ENCODE measurements around the gene GAL3ST2.

Gene GAL3ST2

DNA sequence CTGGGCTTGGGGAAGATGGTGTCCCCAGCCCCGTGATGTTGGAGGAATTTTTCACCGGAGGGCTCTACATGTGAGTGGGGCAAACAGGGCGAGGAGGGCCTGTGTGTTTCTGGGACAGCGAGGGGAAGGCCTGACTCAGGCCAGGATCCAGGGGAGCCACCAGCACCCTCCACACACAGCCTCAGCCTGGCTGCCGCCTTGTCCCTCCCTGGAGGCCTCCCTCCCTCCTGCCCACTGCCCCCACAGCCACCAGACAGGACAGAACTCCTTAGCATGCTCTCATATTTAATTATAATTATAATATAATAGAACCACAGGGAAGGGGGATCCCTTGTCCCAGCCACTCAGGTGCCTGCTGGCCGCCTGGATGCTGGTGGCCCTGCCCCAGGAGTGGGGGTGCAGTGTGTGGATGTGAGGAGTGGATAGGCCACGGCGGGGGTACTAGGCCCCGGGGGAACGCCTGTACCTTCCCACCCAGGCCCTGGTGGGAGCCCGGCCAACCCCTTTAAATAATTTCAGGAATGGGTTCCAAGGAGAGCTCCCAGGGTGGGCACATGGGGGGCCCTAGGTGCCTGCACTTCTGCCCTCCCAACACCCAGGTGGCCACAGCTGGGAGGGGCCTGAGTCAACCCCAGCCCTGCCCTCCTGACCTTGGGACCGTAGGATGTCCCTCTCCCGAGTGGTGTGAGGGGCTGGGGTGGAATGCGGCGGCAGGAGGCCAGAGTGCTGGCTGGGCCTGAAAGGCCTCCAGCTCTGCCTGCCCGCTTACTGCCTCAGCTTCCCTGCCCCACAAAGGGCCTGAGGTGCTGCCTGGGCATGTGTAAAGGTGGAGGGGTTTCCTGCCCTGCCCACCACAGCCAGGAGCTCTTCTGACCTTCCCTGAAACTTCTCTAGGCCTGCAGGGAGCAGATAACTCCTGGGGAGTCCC, 73.3 kb downstream of the GAL3ST2 start:
- DNase-seq, result no peak

DNA sequence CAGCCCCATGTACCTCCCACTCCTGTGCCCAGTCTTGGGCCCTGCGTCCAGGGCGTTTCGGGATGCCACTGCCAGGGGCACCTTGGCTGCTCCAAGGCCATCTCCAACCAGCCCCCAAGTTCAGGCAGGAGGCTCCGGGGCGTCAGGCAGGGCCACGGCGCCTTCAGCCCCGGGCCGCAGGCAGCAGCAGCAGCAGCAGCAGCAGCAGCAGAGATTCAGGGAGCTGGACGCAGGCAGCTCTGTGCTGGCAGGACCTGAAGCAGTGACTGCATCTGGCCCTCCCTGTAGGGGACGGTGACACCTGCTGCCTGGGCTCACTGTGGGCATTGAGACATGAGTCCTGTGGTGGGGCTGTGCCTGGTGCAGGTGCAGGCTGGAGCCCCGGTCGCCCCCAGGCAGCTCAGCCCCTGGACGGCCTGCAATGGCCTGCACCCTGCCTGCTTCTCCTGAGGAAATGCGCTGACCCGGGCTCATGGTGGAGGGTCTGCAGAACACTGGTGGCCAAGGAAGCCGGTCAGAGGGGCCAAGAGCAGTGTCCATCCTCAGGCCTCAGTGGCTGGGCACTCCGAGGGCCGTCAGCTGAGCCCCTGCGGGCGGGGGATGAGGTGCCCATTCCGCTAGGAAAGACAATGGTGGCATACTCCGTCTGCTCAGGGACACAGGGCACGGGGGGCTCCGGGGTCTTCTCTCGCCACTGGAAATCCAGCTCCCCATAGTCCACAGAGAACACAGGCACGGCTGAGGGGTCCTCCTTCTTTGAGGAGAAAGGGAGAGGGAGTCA, 74.1 kb downstream of the GAL3ST2 start:
- DNase-seq, result no peak

DNA sequence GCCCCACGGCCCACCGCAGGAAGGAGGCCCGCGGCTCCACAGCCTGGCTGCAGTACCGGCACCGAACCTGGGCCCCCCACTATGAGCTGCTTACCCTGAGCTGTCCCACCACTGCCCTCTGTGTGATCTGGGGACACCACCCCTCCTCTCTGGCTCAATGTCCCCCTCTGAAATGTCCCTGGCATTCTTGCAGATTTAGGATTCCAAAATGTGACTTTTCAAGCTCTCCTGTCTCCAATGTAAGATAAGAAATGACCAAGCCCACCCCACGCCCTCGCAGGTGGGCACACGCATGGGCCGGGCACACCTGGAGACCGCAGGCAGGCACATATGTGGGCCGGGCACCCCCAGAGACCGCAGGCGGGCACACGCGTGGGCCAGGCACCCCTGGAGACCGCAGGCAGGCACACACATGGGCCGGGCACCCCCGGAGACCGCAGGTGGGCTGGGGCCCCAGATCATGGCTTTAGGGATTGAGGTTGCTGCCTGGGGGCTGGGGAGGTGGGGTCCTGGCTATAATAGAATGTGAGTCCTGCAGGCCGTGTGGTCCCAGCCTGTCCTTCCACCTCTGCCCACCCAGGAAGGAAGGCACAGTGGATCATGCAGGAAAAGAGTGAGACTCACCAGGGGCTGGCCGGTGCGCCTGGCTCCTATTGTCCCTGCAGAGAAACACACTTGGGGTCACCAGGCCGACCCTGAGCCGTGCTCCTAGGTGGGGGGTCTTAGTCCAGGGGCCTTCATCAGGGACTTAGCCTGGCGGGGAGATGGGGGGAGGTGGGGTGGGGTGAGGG, 74.9 kb downstream of the GAL3ST2 start:
- DNase-seq, result no peak

DNA sequence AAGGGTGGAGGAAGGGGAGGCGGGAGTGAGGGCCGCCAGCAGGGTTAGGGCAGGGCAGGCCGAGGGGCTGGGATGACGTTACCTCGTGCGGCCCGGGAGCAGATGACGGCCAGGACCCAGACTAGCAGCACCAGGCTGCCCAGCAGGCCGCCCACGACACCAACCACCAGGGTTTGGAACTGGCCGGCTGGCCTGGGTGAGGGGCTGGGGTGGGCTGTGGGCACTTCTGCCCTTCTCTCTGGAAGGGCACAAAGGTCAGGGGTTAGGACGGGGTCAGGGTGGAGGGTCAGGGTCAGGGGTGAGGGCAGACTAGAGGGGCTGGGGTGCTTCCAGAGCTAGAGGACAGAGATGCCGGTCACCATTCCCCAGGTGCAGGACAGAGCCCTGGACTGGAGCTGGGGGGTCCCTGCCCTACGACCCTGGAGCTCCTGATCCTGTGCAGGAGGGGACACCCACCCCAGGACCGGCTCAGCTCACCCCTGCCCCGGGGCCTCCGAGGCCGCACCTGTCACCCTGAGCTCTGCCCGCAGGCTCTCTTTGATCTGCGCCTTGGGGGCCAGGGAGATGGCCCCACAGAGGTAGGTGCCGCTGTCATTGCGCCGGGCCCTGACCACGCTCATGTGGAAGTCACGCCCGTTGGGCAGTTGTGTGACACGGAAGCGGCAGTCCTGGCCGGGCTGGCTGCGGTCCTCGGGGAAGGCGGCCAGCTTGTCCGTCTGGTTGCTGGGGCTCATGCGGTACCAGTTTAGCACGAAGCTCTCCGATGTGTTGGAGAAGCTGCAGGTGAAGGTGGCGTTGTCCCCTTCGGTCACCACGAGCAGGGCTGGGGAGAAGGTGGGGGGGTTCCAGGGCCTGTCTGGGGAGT, 75.7 kb downstream of the GAL3ST2 start:
- no peak for DNase-seq

DNA sequence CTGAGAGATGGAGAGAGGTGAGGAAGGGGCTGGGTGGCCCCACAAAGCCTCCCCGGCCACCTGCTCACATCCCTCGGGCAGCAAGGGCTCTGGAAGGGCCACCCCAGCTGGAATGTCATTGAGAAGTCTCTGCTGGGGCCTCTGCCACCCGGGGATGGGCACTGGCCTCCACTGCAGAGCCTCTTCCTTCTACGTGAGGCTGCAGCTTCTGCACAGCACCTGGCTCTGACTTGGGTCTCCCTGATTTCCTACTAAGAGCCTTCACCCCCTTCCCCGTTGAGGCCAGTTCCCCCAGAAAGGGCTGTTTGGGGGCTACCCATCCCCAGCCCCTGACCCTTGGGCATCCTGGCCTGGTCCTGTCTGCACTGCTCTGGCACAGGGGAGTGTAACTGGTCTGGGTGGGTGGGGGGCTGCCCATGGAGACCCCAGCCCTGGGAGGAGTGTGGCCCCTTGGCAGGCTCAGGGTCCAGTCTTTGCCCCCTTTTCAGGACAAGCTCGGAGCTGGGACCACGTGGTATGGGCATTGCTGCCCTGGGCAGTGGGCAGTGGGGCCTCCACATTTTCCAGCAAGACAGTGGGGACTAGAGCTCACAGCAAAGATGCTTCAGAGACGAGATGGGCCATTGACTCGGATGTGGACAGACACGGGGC, 76.5 kb downstream of the GAL3ST2 start:
- no peak for DNase-seq
